GM19351 (cell line): ENCODE measurements around the gene ZNF334.
A peak's percentile ranks its signal among the peaks of the same experiment; 100 is the strongest.

Experiments used
- ATAC-seq: cut with Tn5 transposase; IDR thresholded peaks from one replicate; pipeline ENCODE4 v1.9.1; 2021; ENCODE audit warnings: mild to moderate bottlenecking, moderate library complexity; ENCODE audit not compliant: unreplicated experiment

Gene ZNF334

DNA sequence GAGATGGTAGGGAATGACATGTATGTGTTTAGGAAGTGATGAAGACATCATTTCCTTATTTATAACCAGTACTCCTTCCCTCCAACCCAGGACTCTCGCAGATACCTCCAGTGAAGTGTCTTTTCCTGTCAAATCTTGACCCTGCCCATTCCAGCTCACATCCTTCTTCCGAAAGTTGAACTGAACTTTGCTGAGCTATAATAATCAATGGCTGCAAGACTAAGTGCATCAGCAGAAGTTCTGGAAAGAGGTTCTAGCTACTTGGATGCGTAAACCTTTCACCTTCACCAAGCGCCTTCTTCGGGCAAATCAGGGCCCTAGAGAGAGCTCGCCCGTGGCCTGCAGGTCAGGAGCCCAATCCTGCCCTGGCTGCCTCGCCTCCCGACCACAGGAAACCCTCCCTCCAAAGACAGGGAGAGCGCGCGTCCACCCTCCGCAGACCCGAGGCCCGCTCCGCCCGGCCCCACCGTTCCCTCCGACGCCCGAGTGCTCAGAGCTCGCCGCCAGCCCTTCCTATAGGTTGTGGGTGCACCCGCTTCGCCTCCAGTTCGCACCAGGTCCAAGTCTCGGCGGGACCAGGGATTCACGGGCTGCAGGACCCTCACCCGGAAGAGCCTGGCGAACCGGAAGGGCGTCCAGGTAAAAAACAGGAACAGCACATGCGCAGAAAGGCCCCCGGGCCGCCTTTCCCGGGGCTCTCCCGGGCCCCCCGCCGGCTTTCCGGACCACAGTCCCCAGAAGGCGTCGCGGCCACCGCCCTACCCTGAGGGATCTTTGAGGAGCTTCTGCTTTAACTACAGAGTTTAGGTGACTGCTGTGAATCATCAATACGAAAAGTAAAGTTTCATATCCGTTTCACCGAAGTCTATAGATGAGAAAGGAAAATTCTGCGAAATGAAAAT is at the start of gene ZNF334:
TSS of gene ZNF334 (minus strand) at position 617 of the 902 bp plus-strand sequence. CDS start 1,457 bp downstream, outside the sequence.
- peak; percentile 51 for ATAC-seq

DNA sequence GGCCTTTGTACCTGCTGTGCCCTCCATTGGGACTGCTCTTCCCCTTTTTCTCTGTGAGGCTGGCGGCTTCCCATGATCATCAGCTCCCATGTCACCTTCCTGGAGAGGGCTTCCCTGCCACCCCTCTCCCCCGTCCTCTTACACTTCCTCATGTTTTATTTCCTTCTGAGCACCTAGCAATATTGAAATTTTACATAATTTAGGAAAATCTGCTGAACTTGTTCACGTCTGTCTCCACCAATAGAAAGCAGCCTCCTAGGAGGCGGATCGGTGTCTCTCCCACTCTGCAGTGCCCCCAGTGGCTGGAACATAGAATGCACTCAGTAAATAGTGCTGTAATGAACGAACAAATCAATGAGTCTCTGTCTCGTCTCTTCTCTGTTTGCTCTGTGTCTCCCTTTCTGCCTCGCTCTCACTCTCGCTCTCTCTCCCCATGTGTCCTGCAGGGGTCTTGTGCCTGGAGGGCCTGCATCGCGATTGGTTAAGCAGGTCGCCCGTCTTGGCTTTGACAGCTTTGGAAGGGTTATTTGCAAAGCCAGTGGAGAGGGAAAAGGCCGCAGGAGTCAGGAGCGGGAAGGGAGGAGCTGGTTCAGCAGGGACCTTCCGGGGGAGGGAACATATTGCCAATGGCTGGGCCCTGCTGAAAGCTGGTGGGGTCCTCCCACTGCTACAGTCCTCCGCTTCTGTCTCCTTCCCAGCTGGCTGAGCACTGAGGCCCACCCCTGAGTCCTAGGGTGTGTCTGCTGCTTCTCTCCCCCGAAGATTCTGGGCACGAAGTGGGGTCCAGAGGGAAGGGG is 49.2 kb upstream of the ZNF334 start:
- ATAC-seq = no peak

DNA sequence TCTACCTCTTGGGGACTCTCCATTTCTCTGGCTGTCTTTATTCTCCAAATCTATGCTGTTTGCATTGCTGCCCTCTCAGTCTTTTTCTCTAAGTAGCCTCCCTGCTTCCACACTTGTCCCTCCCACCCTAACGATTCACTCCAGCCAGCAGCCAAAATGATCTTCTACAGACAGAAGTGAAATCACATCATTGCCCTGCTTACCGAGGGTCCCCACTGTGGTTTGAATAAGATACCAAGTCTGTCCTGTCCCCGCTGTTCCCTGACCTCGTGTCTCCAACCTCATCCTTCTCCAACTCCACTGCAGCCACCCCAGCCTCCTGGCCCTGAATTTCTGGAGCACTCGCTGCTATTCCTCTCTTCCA is 48.6 kb upstream of the ZNF334 start:
- ATAC-seq = no peak

DNA sequence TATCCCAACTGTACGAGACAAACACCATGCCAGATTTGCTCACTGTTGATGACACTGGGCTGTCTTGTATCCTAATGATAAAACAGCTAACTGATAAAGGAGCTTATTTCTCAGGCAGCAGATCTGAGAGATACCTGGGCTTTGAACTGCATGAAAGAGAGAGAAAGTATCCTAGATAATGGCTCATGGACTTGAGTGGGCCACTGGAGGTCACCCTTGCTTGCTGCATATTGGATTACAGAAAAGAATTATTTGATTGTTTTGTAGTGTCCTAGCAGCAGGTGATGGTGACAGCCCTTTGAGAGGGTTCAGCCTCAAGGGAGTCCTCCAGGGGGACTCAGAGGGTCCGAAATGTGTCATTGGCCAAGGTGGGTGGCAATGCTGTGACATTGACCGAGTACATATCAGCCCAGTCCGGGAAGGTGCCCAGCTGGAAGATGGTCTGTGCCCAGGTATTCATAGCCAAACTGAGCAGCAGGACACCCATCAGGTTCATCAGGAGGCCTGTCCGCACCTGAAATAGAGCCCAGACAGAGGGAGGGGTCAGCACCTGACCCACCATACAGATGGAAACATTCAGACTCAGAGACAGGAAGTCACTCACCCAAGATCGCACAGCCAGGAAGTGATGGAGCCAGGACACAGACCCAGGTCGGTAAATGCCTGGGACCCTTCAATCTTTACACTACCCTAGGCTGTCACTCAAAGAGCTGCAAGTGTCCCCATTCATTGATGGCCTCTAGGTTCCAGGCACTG is 46.5 kb upstream of the ZNF334 start:
- no peak for ATAC-seq

DNA sequence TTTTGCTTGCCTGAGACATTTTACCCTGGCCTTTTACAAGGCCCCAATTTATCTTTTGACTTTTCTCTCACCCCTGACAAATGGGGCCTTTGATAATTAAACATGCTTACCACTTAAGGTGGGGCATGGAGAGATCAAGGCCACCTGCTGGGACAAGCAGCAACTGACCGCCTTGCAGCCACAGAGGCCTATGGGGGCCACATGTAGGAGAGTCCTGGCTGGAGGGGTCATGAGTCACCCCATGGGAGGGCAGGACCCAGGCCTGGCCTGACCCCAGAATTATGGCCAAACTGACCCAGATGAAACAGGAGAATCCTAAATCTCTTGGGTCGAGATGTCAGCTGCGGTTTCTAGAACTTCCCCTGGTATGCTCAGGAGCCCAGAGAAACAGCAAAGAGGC is 45.6 kb upstream of the ZNF334 start:
- no peak for ATAC-seq

DNA sequence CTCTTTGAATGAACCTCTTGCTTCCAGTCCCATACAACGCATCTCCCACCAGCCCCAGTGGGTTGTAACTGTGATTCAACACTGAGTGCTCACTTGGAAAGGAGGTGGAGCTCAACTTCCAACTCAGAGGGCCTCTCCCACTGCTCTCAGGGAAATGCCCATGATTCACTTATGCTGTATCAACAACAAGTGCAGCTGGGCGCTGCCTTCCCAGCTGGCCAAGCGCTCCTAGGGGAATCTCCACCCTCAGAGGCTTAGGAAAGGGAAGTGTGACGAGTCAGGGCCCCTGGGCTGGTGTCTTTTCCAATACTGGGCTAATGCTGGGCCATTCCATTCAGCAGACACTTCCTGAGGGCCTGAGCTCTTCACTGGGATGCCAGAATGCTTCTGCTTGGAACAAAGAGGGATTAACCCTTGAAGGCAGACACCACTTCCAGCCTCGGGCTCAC is 45.2 kb upstream of the ZNF334 start:
- no peak for ATAC-seq

DNA sequence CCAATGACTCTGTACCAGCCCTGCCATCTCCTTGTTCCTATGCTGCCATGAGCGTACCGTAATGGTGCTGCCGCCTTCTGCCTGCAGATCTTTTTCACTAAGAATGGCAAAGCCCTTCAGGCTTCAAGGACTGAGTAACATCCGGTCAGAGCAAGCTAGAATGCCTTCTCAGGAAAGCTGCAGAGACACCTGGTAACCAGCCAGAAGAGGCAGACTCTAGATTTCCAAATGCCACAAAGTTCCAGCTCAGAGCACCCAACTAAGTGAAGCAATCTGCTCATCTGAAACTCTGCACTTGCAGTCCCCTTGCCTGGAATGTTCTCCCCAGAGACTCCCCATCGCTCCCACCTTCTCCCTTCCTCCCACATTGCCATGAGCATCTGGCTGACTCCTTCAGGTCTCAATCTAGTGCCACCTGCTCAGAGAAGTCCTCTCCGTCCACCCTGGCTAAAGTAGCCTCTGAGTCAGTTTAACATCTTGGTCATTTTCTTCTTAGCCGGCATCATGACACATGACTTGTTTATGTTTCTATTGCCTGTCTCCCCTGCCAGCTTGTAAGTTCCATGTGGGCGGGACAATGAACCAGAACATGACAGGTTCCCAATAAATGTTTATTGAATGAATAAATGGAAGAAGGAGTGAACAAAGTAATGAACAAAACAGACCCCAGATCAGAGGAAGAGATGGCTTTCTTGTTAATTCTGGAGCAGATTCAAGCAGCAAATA is 44.0 kb upstream of the ZNF334 start:
- ATAC-seq = no peak

DNA sequence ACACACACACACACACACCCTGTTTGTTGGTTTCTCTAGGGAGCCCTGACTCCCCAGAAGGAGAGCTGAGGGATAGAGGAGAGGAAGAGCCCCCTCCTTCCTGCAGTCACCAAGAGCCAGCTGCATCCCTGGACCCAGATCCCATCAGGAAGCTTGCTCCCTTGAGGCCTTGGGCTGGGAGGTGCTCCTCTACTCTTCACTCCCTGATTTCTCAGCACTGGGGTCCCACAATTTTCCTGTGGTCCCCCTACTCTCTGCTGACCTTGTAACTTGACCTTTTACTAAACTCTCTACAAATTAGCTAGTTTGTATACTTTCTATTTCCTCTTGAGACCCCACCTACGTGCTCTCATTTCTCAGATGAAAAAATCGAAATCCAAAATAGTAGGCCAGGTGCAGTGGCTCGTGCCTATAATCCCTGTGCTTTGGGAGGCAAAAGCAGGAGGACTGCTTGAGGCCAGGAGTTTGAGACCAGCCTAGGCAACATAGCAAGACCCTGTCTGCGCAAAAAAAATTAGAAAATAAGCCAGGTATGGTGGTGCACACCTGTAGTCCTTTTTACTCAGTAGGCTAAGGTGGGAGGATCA is 42.1 kb upstream of the ZNF334 start:
- no peak for ATAC-seq

DNA sequence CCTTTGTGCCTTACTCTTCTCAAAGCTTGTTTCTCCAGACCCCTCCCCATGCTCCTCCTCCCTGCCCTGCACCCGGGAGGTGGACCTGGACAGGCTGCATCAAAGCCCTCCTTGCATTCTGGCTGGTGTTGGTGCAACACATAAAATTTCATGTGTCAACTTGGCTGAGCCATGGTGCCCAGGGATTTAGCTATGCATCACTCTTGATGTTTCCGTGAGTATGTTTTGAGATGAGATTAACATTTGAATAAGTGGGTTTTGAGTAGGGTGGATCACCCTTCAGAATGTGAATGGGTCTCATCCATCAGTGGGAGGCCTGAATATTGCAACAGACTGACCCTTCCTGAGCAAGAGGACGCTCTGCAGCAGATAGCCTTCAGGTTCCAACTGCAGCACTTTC is 41.5 kb upstream of the ZNF334 start:
- no peak for ATAC-seq

DNA sequence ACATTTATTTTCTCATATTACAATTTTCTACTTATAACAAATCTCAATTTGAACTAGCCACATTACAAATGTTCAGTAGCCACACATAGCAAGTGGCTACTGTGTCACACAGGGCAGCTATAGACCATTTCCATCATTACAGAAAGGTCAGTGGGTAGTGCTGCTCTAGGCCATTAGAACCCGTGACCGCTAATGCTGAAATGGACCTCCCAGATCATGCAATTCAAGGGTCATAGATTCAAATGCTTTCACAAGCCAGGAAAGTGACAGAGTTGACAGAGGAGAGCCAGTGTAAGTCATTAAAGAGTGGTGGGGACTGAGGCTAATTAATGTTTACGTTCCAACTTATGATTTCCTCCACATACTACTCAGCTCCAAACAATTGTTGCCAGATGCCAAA is 40.6 kb upstream of the ZNF334 start:
- no peak for ATAC-seq

DNA sequence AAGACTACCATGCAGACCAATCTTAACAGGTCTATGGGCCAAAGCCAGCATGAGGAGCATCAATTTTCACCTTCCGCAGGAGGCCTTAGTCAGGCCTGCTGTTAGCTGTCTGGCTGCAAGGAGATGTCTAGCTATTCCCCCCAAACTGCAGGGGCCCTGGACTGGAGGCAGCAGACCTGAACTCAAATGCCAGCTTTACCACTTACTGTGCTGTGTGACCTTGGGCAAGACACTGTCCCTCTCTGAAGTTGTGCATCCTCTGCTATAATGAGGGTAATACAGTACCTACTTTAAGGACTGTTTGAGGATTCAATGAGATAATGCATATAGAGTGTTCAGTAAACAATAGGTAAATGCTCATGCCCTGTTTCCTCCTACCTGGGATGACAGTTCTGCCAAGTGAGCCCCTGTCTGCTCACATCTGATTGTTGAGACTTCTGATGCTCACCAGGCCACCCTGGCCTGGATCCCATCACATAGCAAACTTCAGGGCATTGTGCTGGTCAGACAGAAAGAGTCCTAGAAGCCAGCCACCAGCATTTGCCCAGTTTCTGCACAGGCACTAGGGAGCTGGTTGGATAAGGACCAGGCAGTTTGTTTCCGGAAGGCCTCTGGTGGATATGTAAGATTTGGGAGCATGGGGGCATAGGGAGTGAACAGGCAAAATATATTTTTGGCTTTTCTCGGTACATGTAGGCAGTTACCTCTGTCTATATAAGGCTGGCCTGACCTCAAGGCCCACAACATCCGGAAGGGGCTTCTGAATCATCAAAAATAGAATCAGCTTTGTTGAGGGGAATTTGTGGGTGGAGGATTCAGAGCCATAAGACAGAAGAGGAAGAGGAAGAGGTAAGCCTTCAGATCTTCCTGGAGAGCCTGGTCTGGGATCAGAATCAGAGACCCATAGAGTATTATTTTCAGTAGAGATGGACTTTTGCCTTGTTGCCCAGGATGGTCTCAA is 39.4 kb upstream of the ZNF334 start:
- peak; percentile 69 for ATAC-seq

DNA sequence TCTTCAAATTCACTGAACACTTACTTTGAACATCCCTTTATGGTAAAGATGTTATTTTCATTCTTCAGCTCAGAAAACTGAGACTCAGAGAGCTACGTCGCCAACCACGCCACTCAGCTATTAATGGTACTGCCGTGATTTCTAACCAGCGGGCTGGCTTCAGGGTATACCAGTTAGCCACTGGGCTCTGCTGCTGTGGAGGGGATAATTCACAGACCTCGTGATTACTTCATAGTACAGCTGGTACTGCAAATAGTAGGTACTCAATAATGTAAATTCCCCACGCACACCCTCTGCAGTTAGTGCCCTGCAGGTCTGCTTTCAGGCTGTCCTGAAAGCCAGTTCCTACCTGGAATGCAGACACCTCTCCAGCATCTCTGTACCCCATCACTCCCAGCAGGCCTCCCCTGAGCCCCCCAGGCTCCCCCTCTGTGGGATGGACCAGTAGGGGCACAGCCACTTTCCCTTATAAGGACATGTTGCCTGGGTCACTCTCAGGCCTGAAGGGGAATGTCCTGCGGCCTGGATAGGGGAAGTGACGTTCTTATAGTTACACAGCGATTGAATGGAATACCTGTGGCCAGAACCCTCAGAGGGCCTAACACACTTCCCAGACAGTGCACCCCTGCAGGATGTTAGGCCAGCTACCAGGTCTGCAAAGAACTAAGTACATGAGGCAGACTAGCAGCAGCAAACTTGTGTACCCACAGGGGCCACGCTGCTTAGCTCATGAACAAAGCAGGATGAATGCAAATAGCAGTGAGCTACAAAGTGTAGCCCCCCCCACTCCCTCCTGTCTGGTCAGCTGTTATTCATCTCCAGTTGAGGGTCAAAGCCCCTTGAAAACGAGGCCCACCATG is 38.4 kb upstream of the ZNF334 start:
- ATAC-seq = peak; percentile 41

DNA sequence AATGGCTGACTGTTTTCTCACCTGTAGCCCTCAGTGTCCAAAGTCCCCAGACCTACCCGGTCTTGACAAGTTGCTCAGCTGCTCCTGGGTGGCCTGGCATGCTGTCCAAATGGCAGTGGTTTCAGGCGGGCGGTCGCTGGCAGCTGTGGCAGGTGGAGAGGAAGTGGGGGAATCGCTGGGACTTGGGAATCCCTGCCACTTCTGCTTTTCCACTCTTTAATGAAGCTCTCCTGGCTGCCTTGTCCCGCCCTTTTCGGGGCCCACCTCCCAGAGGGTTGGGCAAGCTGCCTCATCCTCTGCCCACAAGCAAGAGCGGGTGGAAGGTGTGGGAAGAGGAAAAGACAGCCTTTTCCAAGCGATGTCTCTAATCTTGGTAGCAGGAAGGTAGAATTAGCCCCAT is 37.1 kb upstream of the ZNF334 start, which contains the start of gene OCSTAMP:
TSS of gene OCSTAMP (minus strand) at position 194 of the 400 bp plus-strand sequence. CDS start at position 100, 94 bp downstream.
- no peak for ATAC-seq

DNA sequence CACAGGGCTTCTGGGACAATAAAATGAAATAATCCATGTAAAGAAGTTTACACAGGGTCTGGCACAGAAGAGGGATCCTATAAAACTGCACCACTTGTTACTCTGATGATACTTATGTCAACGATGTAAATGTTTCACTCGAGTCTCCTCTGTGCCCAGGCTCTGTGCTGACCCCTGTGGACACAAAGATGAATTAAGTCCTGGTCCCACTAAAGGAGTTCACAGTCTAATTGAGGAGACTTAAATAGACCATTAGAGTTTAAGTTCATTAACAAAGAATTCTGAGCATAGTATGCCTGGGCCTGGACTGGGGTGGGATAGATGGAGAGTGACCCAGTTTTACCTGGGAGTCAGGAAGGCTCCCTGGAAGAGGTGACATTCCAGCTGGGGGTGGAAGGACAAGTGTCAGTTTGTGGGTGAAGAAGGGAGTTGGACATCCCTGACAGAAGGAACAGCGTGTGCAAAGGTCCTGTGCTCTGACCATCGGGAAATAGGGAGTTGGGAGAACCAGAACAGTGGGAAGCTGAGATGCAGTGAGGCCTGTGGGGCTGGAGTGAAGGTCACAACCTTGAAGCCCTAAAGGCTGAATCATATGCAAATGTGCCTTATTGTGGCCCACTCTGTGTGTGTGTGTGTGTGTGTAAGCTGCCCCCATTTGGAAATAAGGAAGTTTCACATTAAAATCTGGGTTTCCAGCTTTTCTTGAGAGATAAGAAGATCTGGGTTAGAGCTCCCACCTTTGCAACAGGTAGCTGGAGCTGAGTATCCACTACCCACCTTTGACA is 36.0 kb upstream of the ZNF334 start:
- ATAC-seq = no peak

DNA sequence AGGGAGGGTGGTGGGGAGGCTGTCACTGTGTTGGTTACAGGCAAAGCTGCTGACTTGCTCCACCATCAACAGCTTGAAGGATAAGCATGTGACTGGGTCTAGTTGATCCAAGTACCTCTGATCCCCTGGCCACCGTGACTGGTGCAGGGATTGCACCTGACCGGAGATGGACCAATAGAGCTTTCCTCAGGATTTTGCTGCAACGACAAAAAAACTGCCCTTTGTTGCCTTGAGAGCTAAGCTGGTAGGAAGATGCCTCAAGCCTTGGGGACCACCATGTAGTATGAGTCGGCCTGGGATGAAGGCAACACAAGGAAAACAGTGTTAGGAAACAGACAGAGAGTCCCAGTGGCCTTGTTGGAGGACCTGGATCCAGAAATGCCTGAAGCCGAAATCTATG is 35.3 kb upstream of the ZNF334 start:
- no peak for ATAC-seq

DNA sequence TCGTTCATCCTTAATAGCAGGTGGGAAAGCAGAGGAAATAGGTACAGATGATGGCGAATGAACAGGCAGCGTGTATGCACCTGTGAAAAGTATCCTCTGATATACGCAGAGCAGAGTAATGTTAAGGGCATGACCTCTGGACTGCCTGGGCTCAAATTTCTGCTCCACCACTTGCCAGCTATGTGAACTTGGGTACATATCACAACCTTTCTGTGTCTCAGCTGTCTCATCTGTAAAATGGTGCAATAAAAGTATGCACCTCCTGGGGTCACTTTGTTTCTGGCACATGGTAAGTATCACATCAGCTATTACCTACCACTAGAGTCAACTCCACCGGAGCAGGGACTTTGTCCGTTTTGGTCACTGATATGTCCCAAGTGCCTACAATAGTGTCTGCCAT is 34.6 kb upstream of the ZNF334 start:
- no peak for ATAC-seq

DNA sequence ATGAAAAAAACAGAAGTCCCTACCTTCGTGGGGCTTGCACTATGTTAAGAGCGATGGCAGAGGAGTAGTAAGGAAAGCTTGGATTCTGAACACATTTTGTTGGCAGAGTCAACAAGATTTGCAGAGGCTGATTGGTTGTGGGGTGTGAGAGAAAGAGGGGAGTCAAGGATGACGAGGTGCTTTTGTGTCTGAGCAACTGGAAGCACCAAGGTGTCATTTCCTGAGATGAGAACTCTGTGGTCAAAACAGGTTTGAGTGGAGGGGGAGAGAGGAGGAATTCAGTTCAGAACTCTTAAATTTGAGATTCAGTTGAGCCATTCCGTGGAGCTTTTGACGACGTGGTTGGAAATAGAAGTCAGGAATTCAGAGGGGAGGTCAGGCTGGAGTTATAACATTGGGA is 33.6 kb upstream of the ZNF334 start:
- no peak for ATAC-seq
